NCI-H2107 treated with DMSO at 0.1 percent for 48 hours (cell line): ENCODE measurements around the gene ZNF780A.
"Not testable (repeated sequence)": the region's sequence is repeated elsewhere in the genome, so short reads cannot be mapped to it uniquely, and the experiment has no call there.

ENCODE experiments used
- DNase-seq: peaks from one replicate; lab custom pipeline; 2025; ENCODE audit not compliant: unreplicated experiment; lab: John Stamatoyannopoulos, UW

ZNF780A gene

DNA sequence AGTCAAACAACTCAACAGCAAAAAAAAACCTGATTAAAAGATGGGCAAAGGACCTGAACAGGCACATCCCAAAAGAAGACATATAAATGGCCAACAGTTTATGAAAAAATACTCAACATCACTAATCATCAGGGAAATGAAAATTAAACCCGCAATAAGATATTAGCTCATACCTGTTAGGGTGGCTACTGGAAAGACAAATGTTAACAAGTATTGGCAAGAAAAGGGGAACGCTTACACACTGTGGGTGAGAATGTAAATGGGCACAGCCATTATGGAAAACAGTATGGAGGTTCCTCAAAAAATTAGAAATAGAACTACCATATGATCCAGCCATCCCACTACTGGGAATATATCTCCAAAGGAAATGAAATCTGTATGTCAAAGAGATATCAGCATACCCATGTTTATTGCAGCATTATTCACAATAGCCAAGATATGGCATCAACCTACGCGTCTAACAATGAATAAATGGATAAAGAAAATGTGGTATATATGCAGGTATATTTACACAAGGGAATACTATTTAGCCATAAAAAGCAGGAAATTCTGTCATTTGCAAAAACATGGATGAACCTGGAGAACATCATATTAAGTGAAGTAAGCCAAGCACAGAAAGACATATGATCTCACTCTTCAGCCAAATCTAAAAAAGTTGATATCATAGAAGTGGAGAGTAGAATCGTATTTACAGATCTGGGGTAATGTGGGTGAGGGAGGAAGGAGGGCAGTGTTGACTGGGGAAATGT lies 2.3 kb downstream of the ZNF780A start:
- DNase-seq, result no peak

DNA sequence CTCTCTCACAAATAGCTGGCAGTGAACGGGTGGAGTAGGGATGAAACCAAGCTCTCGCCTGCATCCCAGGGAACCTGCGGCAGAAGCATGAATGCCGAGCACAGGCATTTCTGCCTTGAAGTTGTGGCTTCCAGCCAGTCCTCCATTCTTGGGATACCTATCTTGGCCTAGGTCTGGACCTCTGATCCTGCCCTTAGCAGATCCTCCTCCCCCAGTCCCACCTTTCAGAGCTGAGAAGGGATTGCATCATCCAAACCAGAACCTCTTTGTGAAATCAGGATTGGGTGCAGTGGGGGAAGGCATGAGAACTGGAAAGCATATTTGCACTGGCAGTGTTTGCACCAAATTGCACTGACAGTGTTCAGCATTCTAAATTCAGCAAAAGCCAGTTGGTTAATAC lies 5.8 kb downstream of the ZNF780A start:
- no peak for DNase-seq

DNA sequence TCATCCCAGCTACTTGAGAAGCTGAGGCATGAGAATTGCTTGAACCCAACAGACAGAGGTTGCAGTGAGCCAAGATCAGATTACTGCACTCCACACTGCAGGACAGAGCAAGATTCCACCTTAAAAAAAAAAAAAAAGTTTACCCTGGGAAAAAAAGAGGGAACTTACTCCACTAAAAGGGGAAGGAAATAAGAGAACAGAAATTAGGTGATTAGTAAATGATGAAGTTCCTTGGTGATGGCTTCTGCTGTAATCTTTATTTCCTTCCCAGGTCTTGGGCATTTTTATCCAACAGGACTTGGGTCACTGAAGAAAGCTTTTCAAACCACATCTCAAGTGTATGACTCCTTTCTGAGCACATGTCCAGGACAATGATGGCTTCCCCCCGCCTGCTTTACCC lies 9.3 kb downstream of the ZNF780A start:
- no peak for DNase-seq

DNA sequence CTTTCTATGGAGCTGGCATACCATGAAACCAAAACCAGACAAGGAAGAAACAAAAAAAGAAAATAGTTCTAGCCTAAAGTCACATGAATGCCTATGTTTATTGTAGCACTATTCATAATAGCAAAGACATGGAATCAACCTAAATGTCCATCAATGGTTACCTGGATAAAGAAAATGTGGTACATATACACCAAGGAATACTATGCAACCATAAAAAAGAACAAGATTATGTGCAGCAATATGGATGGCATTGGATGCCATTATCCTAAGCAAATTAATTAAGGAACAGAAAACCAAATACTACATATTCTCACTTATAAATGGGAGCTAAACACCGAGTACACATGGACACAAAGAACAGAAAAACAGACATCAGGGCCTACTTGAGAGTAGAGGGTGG lies 10.5 kb downstream of the ZNF780A start:
- DNase-seq, result no peak

DNA sequence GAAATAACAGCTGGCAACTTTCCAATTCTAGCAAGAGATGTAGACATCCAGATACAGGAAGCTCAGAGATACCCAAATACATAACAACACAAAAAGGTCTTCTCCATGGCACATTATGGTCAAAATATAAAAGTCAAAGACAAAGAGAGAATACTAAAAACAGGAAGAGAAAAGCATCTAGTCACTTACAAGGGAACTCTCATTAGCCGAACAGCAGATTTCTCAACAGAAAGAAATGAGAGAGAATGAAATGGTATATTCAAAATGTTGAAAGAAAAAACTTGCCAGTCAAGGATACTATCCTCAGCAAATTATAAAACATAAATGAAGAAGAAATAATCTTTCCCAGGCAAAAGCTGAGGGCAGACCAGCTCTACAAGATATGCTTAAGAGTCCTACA lies 12.4 kb downstream of the ZNF780A start:
- DNase-seq, result no peak

DNA sequence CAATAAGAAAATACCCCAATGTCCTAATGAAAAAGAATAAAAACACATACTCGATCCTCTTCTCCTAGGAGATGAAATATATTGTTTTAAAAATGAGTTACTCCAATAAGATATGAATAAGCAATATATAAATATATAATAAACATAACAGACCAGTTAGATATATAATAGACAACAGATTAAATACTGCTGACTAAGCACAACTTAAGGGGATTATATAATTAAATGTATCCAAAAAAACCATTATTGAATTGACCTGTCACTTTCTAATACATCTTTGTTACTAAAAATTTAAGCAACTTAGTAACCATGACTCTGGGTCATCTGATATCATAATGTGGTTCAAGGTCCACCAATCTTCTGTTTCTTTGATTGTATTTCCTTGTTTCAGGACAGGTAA lies 20.7 kb downstream of the ZNF780A start:
- DNase-seq, result no peak

DNA sequence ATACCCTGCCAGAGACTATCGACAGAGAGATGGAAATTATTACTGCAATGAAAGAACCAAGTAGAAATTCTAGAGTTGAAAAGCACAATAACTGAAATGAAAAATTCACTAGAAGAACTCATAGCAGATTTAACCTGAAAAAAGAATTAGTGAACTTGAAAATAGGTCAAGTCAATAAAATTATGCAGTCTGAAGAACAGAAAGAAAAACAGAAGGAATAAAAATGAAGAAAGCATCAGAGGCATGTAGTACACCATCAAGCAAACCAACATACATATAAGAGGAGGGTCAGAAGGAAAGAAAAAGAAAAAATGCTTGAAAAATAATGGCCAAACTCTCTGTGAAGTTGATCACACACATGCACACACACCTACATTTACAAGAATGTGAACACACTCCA lies 31.1 kb downstream of the ZNF780A start:
- DNase-seq, result no peak

DNA sequence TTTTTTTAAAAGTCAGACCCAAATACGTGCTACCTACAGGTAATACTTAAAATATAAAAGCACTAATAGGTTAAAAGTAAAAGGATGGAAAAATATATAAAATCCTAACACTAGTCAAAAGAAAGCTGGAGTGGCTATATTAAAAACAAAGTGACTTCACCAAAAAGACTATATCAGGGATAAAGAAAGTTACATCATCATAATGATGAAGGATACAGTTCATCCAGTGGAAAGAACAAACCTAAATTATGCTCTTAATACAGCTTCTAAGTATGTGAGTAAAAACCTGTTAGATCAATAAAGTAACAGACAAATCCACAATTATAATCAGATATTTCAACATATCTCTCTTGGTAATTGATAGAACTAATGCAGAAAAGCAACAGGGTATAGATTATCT lies 33.6 kb downstream of the ZNF780A start:
- DNase-seq, result no peak

DNA sequence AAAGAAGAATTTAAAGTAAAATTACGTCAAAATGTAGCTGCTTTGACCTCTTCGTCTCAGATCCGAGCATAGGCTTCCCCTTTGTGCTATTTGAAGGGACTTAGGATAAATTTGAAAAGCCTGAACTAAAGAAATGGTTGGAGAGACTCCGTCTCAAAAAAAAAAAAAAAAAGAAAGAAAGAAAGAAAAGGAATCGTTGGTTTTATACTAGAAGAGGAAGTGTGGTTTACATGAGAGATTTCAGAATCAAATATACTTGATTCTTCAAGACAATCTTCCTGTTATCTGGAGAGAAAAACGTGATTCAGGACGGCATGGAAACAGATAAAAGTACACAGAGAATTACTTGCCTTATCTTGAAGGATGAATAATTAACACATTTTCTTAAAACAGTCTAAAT lies 34.2 kb downstream of the ZNF780A start:
- DNase-seq, result no peak

DNA sequence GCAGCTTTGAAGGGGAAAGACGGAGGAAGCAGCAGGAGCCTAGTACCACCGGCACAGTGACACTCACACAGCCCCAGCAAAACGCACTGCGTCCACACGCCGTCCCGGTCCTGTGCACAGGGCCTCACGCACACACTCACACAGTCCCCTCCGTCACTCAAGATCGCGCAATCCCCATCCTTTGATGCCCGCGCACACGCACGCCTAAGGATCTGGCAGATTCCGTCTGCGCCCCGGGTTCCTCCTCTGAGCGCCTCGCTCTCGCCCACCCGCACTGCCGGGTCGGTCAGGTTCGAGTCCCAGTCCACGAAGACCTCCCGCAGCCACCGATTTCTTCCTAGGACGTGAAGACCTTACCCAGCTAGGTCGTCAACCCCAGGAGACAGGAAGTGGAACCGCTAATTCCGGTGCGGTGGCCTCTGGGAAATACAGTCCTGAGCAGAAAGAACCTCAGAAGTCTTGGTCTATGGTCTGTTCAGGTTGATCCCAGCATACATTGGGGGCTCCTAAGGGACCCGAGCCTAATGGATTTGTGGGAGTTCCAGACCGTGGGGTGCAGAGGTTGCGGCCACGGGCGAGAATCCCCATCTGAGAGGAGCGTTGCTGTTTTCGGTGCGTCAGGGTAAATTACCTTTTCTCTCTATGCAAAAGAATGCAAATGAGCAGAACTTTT lies 34.8 kb downstream of the ZNF780A start, which contains the start of gene ZNF780B:
Gene ZNF780B, minus strand, starts transcription at position 400 of the 673 bp plus-strand sequence. CDS start 5,899 bp downstream, outside the sequence.
- DNase-seq, result peak; percentile 48

DNA sequence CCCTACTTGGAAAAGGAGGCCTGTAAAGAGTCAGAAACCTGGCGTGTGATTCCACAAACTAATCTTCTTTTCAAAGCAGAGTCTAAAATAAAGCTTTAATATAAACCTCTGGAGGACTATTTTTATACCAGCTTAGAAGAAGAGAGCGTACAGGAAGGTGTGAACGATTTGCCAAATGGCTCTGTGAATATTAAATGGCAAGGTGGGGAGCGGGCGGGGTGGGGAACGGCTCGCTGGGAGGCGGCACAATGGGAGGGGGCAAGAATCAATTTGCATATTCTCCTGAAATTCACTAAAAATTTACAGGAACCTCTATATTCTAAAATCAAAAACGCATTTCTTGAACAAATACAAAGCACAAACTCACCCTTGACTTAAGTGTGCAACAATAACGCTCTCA lies 35.7 kb downstream of the ZNF780A start:
- no peak for DNase-seq

DNA sequence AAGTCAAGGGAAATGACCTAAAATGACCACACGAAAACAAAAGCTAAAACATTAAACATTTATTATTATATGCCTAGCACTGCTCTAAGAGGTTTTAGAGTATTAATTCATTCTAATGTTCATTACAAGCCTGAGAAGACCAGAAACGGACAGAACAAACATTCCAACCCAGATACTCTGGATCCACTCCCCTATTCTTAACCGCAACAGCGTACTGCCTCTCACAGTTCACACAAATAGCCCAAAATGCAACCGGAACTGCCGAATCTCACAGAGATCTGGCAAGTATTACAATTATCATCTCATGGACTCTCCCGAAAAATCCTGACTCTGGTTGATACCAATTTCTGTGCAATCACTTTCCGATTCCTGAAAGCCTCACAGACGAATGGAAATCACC lies 36.1 kb downstream of the ZNF780A start:
- DNase-seq, result no peak

DNA sequence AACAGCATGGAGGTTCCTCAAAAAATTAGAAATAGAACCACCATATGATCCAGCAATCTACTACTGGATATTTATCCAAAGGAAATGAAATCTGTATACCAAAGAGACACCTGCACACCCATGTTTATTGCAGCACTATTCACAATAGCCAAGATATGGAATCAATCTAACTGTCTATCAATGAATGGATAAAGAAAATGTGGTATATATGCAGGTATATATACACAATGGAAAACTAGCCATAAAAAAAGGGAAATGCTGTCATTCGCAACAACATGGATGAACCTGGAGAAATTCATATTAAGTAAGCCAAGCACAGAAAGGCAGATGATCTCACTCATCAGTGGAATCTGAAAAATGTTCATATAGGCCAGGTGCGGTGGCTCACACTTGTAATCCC lies 37.3 kb downstream of the ZNF780A start:
- DNase-seq, result no peak

DNA sequence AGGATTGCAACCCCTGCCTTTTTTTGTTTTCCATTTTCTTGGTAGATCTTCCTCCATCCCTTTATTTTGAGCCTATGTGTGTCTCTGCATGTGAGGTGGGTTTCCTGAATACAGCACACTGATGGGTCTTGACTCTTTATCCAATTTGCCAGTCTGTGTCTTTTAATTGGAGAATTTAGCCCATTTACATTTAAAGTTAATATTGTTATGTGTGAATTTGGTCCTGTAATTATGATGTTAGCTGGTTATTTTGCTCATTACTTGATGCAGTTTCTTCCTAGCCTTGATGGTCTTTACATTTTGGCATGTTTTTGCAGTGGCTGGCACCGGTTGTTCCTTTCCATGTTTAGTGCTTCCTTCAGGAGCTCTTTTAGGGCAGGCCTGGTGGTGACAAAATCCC lies 49.0 kb downstream of the ZNF780A start:
- DNase-seq, result not testable (repeated sequence)

DNA sequence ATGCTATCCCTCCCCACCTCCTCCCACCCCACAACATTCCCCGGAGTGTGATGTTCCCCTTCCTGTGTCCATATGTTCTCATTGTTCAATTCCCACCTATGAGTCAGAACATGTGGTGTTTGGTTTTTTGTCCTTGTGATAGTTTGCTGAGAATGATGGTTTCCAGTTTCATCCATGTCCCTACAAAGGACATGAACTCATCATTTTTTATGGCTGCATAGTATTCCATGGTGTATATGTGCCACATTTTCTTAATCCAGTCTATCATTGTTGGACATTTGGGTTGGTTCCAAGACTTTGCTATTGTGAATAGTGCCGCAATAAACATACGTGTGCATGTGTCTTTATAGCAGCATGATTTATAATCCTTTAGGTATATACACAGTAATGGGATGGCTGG lies 52.7 kb downstream of the ZNF780A start:
- DNase-seq, result not testable (repeated sequence)

DNA sequence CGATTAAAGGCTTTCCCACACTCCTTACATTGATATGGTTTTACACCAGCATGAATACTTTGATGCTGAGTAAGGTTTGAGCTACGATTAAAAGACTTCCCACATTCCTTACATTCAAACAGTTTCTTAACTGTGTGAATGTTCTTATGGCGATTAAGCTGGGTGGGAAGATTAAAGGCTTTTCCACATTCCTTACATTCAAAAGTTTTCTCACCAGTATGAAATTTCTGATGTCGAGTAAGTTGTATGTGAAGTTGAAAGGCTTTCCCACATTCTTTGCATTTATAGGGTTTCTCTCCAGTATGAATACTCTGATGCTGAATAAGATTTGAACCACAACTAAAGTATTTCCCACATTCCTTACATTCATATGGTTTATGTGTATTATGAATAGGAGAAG lies 54.7 kb downstream of the ZNF780A start:
- no peak for DNase-seq

DNA sequence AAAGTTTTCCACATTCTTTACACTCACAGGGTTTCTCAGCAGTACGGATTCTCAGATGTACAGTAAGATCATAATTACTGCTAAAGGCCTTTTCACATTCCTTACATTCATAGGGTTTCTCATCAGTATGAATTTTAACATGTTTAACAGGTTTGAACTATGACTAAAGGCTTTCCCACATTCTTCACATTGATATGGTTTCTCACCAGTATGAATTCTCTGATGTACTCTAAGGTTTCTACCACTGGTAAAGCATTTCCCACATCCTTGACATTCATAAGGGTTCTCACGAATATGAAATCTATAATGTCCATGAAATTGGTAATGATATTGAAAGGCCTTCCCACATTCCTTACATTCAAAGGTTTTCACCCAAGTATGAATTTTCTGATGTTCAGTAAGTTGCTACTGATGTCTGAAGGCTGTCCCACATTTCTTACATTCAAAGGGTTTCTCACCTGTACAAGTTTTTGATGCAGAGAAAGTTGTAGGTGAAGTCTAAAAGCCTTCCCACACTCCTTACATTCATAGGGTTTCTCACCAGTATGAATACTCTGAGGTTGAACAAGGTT lies 56.7 kb downstream of the ZNF780A start:
- no peak for DNase-seq

DNA sequence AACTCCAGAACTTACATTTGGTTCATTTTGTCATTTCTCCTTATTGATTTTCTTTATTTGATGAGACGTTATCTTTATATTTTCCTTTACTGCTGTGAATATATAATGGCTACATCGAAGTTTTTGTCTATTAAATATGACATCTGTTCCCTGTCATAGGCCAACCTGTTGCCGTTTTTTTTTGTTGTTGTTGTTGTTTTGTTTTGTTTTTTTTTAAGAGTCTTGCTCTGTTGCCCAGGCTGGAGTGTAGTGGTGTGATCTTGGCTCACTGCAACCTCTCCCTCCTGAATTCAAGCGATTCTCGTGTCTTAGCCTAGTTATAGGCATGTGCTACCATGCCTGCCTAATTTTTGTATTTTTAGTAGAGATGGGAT lies 64.2 kb downstream of the ZNF780A start:
- DNase-seq, result no peak

DNA sequence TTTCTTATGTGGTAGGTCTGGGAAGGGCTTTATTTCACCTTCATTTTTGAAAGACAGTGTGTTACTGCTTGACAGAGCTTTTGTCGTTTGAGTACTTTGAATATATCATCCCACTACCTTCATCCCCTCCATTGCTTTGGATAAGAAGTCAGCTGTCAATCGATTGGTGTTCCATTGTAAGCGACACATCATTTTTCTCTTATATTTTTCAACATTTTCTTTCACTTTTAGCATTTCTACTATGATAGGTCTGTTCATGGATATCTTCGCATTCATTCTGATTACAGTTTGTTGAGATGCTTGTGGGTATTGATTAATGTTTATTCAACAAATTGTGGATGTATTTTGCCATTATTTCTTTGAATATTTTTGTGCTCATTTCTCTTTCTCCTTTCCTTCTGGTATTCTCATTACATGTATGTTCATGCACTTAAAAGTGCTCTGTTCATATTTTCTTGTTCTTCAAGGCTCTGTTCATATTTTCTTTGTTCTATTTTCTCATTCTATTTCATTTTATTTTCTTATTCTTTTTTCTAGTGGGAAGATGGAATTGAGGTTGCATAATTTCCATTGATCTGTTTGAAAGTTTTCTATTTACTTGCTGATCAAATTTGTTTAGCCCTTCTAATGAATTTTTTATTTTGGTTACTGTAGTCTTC lies 64.7 kb downstream of the ZNF780A start:
- no peak for DNase-seq

DNA sequence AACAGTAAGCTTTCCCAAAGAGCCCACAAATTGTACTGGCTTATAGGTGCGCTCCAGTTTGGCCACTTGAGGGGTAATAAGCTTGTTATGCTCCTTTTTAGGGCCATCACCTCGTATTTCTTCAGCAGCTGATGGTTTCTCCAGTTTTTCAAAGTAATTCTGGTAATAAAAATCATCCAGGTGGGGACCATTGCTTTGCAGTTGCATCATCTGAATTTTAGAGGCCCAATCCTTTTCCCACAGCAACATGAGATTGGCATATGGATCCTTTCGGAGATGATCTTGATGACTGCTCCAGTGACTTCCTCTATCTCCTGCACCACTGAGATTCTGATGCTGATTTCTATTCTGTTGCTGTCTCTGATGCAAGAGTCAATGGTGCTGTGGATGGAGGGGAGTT lies 66.8 kb downstream of the ZNF780A start:
- no peak for DNase-seq
